H9 (cell line): ENCODE measurements around the gene STX1A. TPM values are rescaled to one million over a fixed set of nuclear protein-coding genes. Genes with fewer than 3 reads are reported as not detected.

Experiments used
- DNase-seq: peaks from one replicate; pipeline ENCODE4 v3.0.0-alpha.2; 2017
- H2AFZ ChIP-seq: one replicate; pipeline ENCODE4 v1.6.1; 2013; ENCODE audit warnings: mild to moderate bottlenecking, low read length, control low read depth, moderate library complexity
- H2AK5ac ChIP-seq: 2 replicates; pipeline ENCODE4 v1.6.1; 2013; ENCODE audit warnings: low read length, control low read depth, mixed read lengths; ENCODE audit not compliant: insufficient read length
- H2BK120ac ChIP-seq: one replicate; pipeline ENCODE4 v1.6.1; 2013; ENCODE audit warnings: low read depth, mild to moderate bottlenecking, low read length, control low read depth, inconsistent platforms; ENCODE audit not compliant: poor library complexity, severe bottlenecking
- H2BK12ac ChIP-seq: 2 replicates; pipeline ENCODE4 v1.6.1; 2013; ENCODE audit warnings: low read length, control low read depth, mixed read lengths, low read depth; ENCODE audit not compliant: insufficient read length
- H2BK15ac ChIP-seq: 2 replicates; pipeline ENCODE4 v1.6.1; 2013; ENCODE audit warnings: low read depth, low read length, control low read depth
- H2BK20ac ChIP-seq: one replicate; pipeline ENCODE4 v1.6.1; 2013; ENCODE audit warnings: low read depth, mild to moderate bottlenecking, low read length, control low read depth, inconsistent platforms; ENCODE audit not compliant: poor library complexity, severe bottlenecking
- H2BK5ac ChIP-seq: 2 replicates; pipeline ENCODE4 v1.6.1; 2013; ENCODE audit warnings: low read length, control low read depth, mixed read lengths; ENCODE audit not compliant: insufficient read length
- H3K14ac ChIP-seq: 2 replicates; pipeline ENCODE4 v1.6.1; 2013; ENCODE audit warnings: low read length, control low read depth; ENCODE audit not compliant: insufficient read depth
- H3K18ac ChIP-seq: 2 replicates; pipeline ENCODE4 v1.6.1; 2013; ENCODE audit warnings: low read depth, mild to moderate bottlenecking, mixed read lengths, low read length, control low read depth; ENCODE audit not compliant: insufficient read length
- H3K23ac ChIP-seq: 2 replicates; pipeline ENCODE4 v1.6.1; 2013; ENCODE audit warnings: low read length, control low read depth, mixed read lengths, low read depth; ENCODE audit not compliant: insufficient read length
- H3K23me2 ChIP-seq: 2 replicates; pipeline ENCODE4 v1.6.1; 2013; ENCODE audit warnings: low read depth, mild to moderate bottlenecking, mixed read lengths, low read length, control low read depth; ENCODE audit not compliant: insufficient read length, poor library complexity, severe bottlenecking
- H3K27ac ChIP-seq: 2 replicates; pipeline ENCODE4 v1.5.1; 2013; ENCODE audit warnings: low read length, control low read depth, mixed read lengths, low read depth; ENCODE audit not compliant: insufficient read length
- H3K27me3 ChIP-seq: 2 replicates; pipeline ENCODE4 v1.6.1; 2013; ENCODE audit warnings: low read length, control low read depth, inconsistent platforms; ENCODE audit not compliant: insufficient read depth
- H3K4ac ChIP-seq: 2 replicates; pipeline ENCODE4 v1.6.1; 2013; ENCODE audit warnings: low read depth, mild to moderate bottlenecking, control low read depth, inconsistent platforms, low read length, moderate library complexity
- H3K4me1 ChIP-seq: 2 replicates; pipeline ENCODE4 v1.6.1; 2013; ENCODE audit warnings: low read length, control low read depth, inconsistent platforms; ENCODE audit not compliant: insufficient read depth
- H3K4me2 ChIP-seq: 2 replicates; pipeline ENCODE4 v1.6.1; 2013; ENCODE audit warnings: low read length, control low read depth, mixed read lengths; ENCODE audit not compliant: insufficient read length, insufficient read depth
- H3K56ac ChIP-seq: 2 replicates; pipeline ENCODE4 v1.6.1; 2013; ENCODE audit warnings: low read depth, mild to moderate bottlenecking, mixed read lengths, low read length, control low read depth; ENCODE audit not compliant: insufficient read length
- H3K79me1 ChIP-seq: 2 replicates; pipeline ENCODE4 v1.6.1; 2013; ENCODE audit warnings: low read depth, mild to moderate bottlenecking, moderate library complexity, low read length, control low read depth, inconsistent platforms; ENCODE audit not compliant: insufficient read depth, poor library complexity, severe bottlenecking
- H3K79me2 ChIP-seq: 2 replicates; pipeline ENCODE4 v1.6.1; 2013; ENCODE audit warnings: low read length, control low read depth, inconsistent platforms; ENCODE audit not compliant: insufficient read depth
- H3K9ac ChIP-seq: 2 replicates; pipeline ENCODE4 v1.6.1; 2013; ENCODE audit warnings: low read length, control low read depth, mixed read lengths; ENCODE audit not compliant: insufficient read length; ENCODE audit errors: extremely low read depth
- H3K9me3 ChIP-seq: one replicate; pipeline ENCODE4 v1.6.1; 2013; ENCODE audit warnings: low read depth, low read length, inconsistent platforms; ENCODE audit not compliant: control insufficient read depth
- H3T11ph ChIP-seq: one replicate; pipeline ENCODE4 v1.6.1; 2013; ENCODE audit warnings: mild to moderate bottlenecking, low read length, control low read depth, inconsistent platforms
- H4K20me1 ChIP-seq: one replicate; pipeline ENCODE4 v1.6.1; 2013; ENCODE audit not compliant: control insufficient read depth, insufficient read length, insufficient read depth
- H4K5ac ChIP-seq: 2 replicates; pipeline ENCODE4 v1.6.1; 2013; ENCODE audit warnings: low read depth, mild to moderate bottlenecking, mixed read lengths, low read length, control low read depth; ENCODE audit not compliant: insufficient read length
- H4K8ac ChIP-seq: replicated peaks from 2 replicates; pipeline ENCODE4 v1.6.1; 2013; ENCODE audit warnings: low read length, control low read depth, mixed read lengths, low read depth; ENCODE audit not compliant: insufficient read length
- H4K91ac ChIP-seq: 2 replicates; pipeline ENCODE4 v1.6.1; 2013; ENCODE audit warnings: low read depth, mild to moderate bottlenecking, moderate library complexity, mixed read lengths, low read length, control low read depth; ENCODE audit not compliant: insufficient read length
- H3K27ac Mint-ChIP-seq, 3 experiments: 2 replicates in 2 of 3; 3 replicates in 1 of 3; pipeline ENCODE4 v1.8.0; 2020 to 2021; ENCODE audit warnings: mixed read lengths in 3 of 3, mild to moderate bottlenecking in 1 of 3, moderate library complexity in 1 of 3
- H3K27me3 Mint-ChIP-seq: 2 replicates; pipeline ENCODE4 v1.8.0; 2021; ENCODE audit warnings: low read depth, mild to moderate bottlenecking, moderate library complexity, mixed read lengths
- H3K36me3 Mint-ChIP-seq, 3 experiments: 2 replicates in 2 of 3; 3 replicates in 1 of 3; pipeline ENCODE4 v1.8.0; 2020 to 2021; ENCODE audit warnings: low read depth in 3 of 3, mixed read lengths in 3 of 3; ENCODE audit not compliant: insufficient read depth in 1 of 3
- H3K4me1 Mint-ChIP-seq, 2 experiments: 2 replicates each; pipeline ENCODE4 v1.8.0; 2020; ENCODE audit warnings: mixed read lengths in 2 of 2
- H3K4me3 Mint-ChIP-seq, 2 experiments: 2 replicates in 1 of 2; 3 replicates in 1 of 2; pipeline ENCODE4 v1.8.0; 2020 to 2021; ENCODE audit warnings: mild to moderate bottlenecking in 2 of 2, mixed read lengths in 2 of 2, moderate library complexity in 1 of 2
- H3K9me3 Mint-ChIP-seq, 2 experiments: 2 replicates in 1 of 2; 3 replicates in 1 of 2; pipeline ENCODE4 v1.8.0; 2020; ENCODE audit warnings: mild to moderate bottlenecking in 2 of 2, mixed read lengths in 2 of 2, moderate library complexity in 1 of 2
- WGBS: extraction: QIAGEN DNeasy Blood & Tissue Kit; methylation state at CpG from one replicate; pipeline ENCODE4 v1.1.7; 2013; ENCODE audit warnings: missing lambda C conversion rate, low lambda C conversion rate, mixed read lengths; ENCODE audit not compliant: insufficient read length; ENCODE audit errors: extremely low coverage; 5-methylcytosine and 5-hydroxymethylcytosine counted together
- total RNA-seq: library from RNA; stranded (reverse); gene quantifications from 2 replicates; pipeline ENCODE4 v1.2.1, GENCODE V29; 2021
- TF ChIP-seq, protein P1 (sequence below): fragments of 200-600 bp; sonication (generic); conservative IDR thresholded peaks from 3 replicates; pipeline ENCODE4 v1.8.0; 2021; ENCODE audit warnings: antibody characterized with exemption, mild to moderate bottlenecking

STX1A gene
- total RNA-seq, 1 experiment from 2014 or later, result 10.1 TPM

DNA sequence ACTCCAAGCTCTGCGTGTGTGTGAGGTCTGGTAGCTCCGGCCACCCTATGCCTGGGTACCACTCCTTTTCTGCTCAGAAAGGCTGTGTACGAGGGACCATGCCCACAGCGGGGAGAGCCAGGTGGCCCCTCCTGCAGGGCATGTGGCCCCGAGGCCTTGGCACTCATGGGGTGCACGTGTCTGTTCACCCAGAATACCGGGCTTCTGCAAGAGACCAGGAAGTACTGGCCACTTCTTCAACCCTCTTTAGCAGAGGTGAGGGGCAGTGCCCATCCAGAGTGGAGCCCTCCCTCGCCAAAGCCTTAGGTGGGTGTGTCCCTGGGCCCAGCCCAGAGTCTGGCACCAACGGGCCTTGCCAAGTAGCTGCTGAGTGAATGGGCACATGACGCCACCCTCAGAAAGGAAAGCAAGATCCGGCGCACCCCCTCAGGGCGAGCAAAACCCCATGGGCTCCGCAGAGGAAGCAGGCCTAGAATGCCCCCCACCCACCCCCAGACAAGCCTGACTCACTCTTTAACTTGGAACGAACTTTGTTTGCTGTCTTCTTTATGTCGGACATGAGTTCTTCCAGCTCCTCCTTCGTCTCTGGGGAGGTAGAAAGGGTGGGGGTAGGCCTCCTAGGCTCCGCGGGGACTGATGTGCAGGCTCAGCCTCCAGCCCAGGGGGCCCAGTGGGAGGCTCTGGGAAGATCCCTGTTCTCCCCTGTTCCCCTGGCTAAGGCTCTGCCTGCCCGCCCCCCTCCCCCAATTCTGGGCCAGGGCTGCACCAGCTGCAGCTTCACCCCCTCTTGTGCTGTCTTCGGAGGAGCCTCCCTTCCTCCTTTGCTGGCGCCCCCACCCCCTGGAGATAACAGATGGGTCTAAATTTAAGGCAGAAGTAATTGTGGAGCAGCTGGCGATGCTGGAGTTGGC lies 14.6 kb downstream of the STX1A start:
- peaks cover 9 to 18% (median 17%) of the 10 kb centered on the region in 3 experiments; a peak in 6 of 7 replicates for H3K36me3 Mint-ChIP-seq

More for the DNA sequence above, 14.6 kb downstream of the STX1A start:
- H3K18ac ChIP-seq, result no peak overlapping the region
- no peak overlapping the region for H2BK12ac ChIP-seq
- no peak overlapping the region for H3K9ac ChIP-seq
- no CpG with 5 or more reads among the region's 23 CpGs for WGBS
- no peaks in the 10 kb centered on the region for H3K79me2 ChIP-seq
- H3K9me3 ChIP-seq, result no peaks in the 10 kb centered on the region
- Mint-ChIP-seq H3K27me3 (peaks cover 2% of the 10 kb centered on the region), H3K9me3 (no peaks in the 10 kb centered on the region), H3K4me1 (peaks cover 9 to 38% of the 10 kb centered on the region in 2 experiments), H3K27ac (no peak overlapping the region), H3K4me3 (no peak overlapping the region)
- H2BK15ac ChIP-seq, result no peak overlapping the region
- no peak overlapping the region for H3K4ac ChIP-seq
- no peak overlapping the region for H4K91ac ChIP-seq
- H3K56ac ChIP-seq, result no peak overlapping the region
- no peak overlapping the region for H2BK120ac ChIP-seq
- no peak for DNase-seq
- H2BK5ac ChIP-seq, result no peak overlapping the region
- H3K4me1 ChIP-seq, result no peaks in the 10 kb centered on the region; the same call in 1 of the 2 replicates
- H3K27ac ChIP-seq, result no peak overlapping the region
- H3K4me2 ChIP-seq, result no peak overlapping the region
- no peaks in the 10 kb centered on the region for H4K20me1 ChIP-seq
- H3K27me3 ChIP-seq, result no peaks in the 10 kb centered on the region
- H3K79me1 ChIP-seq, result no peaks in the 10 kb centered on the region
- H2AFZ ChIP-seq, result no peak overlapping the region
- H2BK20ac ChIP-seq, result no peak overlapping the region
- H3K23ac ChIP-seq, result no peak overlapping the region
- no peak overlapping the region for H3T11ph ChIP-seq
- no peak overlapping the region for H4K5ac ChIP-seq
- TF ChIP-seq, protein P1, sequence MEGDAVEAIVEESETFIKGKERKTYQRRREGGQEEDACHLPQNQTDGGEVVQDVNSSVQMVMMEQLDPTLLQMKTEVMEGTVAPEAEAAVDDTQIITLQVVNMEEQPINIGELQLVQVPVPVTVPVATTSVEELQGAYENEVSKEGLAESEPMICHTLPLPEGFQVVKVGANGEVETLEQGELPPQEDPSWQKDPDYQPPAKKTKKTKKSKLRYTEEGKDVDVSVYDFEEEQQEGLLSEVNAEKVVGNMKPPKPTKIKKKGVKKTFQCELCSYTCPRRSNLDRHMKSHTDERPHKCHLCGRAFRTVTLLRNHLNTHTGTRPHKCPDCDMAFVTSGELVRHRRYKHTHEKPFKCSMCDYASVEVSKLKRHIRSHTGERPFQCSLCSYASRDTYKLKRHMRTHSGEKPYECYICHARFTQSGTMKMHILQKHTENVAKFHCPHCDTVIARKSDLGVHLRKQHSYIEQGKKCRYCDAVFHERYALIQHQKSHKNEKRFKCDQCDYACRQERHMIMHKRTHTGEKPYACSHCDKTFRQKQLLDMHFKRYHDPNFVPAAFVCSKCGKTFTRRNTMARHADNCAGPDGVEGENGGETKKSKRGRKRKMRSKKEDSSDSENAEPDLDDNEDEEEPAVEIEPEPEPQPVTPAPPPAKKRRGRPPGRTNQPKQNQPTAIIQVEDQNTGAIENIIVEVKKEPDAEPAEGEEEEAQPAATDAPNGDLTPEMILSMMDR, result no peak
- no peak overlapping the region for H4K8ac ChIP-seq
- H3K23me2 ChIP-seq, result peaks cover 2% of the 10 kb centered on the region
- no peak overlapping the region for H2AK5ac ChIP-seq
- no peak overlapping the region for H3K14ac ChIP-seq
